Stimulated activated CD8-positive, alpha-beta memory T cell treated with anti-CD3 and anti-CD28 coated beads, Interleukin-4, amount 100 ng/mL, for 1 hour (primary cell): ENCODE measurements around the gene DBI.
"Not testable (repeated sequence)": the region's sequence is repeated elsewhere in the genome, so short reads cannot be mapped to it uniquely, and the experiment has no call there.

Experiments used
- DNase-seq, 2 donors: peaks; one replicate each; pipeline ENCODE4 v3.0.0-alpha.2; 2020; ENCODE audit warnings: low read depth in 2 of 2, low spot score in 1 of 2

Gene DBI

GRCh38 chr2:119364798-119365197 is 2.0 kb upstream of the DBI start:
- DNase-seq = no peak

DNA sequence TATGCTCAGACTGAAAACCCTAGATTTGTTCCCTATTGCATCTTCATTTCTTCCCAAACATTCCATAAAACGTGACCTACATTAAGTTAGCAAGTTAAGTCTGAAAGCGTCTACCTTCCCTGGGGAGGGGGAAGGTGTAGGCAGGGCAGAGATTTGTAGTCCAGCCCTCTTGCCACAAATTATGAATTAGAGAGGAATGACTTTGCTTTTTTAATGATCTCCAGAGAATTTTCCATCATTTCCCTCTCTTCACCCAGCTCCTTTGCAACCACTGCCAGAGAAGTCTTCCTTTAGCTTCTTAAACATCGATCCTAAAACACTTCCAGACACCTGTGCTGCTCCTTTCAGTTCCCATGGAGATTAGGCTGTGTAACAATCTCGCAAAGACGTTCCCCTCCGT is 1.3 kb upstream of the DBI start:
- DNase-seq = no peak

- DNase-seq = peak in 1 of 2 donors; percentile 2
These were observed 572 bp upstream of the DBI start for GRCh38 chr2:119366161-119366648.

DNA sequence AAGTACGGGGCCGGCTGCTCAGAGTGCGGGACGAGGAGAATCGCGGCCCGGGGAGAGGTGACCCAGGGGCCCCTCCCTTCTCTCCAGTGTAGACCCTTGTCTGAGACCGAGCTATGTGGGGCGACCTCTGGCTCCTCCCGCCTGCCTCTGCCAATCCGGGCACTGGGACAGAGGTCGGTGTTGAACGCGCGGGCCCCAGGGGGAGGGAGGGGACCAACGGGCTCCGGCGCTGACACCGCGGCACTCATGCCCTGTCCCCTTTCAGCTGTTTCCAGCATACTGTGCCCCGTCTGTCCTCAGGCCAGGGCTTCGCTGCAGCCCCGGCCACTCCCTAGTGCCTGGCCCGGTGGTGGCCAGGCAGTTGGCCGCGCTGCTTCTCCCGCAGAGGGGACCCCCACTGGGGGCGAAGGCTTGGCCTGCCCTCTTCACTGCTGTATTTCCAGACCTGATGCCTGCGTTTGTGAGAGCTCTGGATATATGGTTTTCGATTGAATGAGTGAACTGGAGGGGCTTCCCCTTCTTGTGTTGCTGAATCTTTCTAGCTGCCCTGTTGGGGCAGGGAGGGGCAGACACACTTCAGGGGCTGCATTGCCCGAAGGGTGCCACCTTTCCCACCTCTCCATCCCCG is 809 bp downstream of the DBI start:
- DNase-seq = no peak

DNA sequence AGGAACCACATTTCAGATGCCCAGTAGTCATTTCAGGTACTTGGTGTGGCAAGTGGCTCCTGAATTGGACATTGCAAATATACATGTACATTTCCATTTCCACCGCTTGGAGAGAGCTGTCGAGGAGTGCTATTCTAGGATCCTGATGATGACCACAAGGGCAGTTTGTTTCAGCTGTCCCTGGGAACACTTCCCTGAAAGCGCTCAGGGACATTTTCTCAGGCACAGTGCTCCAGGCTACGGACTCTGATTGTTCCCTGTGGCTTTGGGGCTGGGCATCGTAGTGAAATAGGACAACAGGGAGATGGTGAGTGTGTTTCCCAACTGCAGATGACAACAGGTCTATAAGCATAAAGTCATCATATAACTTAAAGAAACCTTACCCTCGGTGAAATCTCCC is 3.1 kb downstream of the DBI start:
- no peak for DNase-seq

- no peak for DNase-seq
These were observed 4.3 kb downstream of the DBI start for GRCh38 chr2:119371111-119371510.

DNA sequence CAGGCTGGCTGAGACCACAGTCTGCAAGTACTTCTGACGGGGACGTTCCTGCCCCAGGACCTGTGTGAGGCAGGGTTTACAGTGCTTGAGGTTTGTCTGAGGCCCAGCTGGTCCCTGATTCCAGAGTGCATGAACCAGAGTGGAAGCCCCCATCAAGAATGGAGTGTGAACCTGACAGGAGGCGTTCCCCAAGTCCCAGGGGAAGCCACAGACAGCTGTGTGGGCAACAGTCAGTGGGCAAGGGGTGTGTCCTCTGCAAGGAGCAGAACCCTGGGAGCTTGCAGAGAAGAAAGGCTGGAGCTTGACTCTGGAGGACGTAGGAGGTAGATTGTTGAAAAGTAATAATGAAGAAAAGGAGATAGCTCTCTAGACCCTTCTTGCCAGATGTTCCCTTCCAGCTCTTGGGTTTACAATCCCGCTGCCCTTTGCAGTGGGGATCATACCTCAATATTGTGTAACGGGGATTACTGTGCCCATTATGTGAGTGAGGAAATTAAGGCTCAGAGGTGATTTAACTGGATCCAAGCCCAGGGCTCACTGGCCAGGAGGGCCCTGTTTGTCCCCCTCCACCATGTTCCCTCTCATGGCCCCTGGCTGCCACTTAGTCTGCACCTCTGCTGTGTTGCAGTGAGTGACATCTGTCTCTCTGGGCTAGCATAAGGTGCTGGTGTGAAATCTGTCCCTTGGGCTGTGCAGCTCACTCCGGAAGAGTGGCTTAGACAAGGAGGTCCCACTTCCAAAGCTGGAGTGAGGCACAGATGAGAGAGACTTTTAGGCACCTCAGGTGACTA is 6.2 kb downstream of the DBI start:
- no peak for DNase-seq

- not testable (repeated sequence) for DNase-seq
These were observed 7.3 kb downstream of the DBI start for GRCh38 chr2:119373907-119374745.

GRCh38 chr2:119376406-119376805 is 9.6 kb downstream of the DBI start:
- not testable (repeated sequence) for DNase-seq

DNA sequence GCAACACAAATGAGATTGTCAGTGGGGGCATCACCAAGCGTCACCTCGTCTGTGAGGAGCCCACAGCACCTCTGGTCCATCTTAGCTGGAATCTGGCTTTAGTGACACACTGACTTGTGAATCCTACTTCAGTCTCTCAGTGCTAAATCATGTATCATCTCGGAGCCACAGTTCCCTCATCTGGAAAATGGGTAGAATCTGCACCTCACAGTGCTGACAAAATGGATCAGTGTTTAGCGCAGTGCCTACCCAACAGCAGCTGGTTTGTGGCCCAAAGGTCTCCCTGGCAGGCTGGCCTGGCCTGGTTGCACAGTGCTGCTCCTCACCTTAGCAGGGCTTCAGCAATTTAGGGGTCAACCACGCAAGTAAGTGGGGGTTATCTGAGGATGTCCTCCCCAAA is 10.0 kb downstream of the DBI start:
- DNase-seq = no peak

DNA sequence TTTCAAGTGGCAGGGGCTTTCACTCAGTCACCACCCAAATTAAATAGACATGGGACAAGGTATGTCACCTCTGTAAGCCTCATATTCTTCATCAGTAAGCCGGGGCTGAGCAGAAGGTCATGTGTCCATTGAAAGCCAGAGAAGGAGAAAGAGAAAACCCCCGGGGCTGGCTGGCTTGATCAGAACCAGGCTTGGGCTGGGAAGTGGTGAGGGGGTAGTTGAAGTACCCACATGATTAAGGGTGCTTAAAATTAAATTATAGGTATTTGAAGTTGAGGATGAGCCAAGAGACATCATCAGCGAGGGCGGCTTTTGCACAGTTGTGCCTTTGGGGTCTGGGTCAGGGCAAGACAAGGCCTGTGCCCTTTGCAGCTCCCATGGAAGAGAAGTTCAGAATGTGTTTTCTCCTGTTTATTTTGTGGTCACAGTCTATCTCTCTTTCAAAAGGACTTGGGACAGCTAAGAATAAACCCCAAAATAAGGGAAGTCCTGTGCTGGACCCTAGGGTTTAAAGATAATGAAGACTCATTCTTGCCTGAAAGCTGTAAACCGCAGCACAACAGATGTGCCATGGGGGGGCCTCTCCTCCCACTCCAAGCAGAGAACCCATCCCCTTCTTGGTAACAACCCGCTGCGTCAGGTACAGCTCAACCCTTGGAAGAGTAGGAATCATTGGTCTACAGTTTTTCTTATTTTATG is 10.7 kb downstream of the DBI start:
- no peak for DNase-seq

- DNase-seq = no peak
These were observed 11.2 kb downstream of the DBI start for GRCh38 chr2:119377993-119378345.

DNA sequence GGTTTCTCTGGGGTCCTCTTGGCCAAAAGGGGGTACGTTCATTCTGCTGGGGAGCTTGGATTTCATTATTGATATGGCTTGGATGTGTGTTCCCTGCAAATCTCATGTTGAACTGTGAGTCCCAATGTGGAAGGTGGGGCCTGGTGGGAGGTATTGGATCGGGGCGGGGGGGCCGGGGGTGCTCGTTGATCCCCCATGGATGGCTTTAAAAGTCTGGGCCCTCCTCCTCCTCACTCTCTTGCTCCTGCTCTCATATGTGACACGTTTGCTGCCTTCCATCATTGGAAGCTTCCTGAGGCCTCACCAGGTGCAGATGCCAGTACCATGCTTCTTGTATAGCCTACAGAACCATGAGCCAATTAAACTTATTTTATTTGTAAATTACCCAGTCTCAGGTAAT is 11.8 kb downstream of the DBI start:
- no peak for DNase-seq

DNA sequence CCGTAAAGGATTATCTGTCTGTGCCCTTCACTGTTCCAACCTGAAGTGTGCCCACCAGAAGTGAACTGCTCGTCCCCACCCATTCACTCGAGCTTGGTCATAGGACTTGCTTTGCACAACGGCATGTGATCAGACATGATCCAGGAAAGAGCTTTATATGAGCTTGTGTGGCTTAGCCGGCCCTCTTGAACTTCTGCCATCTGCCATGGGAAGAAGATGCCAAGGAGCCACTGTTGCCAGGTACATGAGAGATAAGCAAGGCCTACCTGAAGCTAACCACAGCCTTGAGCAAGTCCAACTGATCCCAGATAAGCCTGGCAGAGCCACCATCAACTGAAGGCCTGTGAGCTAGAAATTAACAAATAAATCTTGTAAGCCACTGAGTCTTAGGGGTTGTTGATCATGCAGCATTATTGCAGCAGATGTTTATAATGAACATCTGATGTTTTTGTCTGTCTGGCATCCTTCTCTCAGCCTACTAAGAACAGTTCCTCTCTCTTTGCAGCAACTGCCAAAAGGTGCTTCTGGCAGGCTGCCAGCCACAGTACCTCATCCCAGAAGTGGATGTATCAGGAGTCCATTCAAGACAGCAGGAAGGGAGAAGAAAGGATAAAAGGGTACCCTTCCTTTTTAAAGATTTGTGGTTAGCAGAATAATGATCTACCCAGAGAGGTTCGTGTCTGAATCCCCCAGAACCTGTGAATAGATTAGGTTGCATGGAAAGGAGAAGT is 16.8 kb downstream of the DBI start:
- no peak for DNase-seq

GRCh38 chr2:119384971-119385370 is 18.2 kb downstream of the DBI start:
- no peak for DNase-seq

GRCh38 chr2:119385466-119385865 is 18.7 kb downstream of the DBI start:
- no peak for DNase-seq

GRCh38 chr2:119387381-119388129 is 20.8 kb downstream of the DBI start:
- DNase-seq = no peak

- DNase-seq = no peak
These were observed 23.0 kb downstream of the DBI start for GRCh38 chr2:119389615-119390306.
